HepG2 (cell line): ENCODE data around the gene CUL4A. TPM values are rescaled to one million over a fixed set of nuclear protein-coding genes. Genes with fewer than 3 reads are reported as not detected.

ENCODE experiments used
- BHLHE40 ChIP-seq: IDR thresholded peaks from 2 replicates; pipeline ENCODE4 v1.6.1; 2011; ENCODE audit warnings: low read length, improper control_type of control experiment
- ETS1 ChIP-seq: sonication (generic); formaldehyde crosslinking; IDR thresholded peaks from 2 replicates; pipeline ENCODE4 v1.4.0; 2020; ENCODE audit warnings: missing genetic modification reagents
- HINFP ChIP-seq: sonication (generic); formaldehyde crosslinking; IDR thresholded peaks from 2 replicates; pipeline ENCODE4 v1.4.0; 2020; ENCODE audit warnings: low read depth, mild to moderate bottlenecking, missing genetic modification reagents
- JUND ChIP-seq: sonication (generic); formaldehyde crosslinking; IDR thresholded peaks from 2 replicates; pipeline ENCODE4 v1.8.0; 2022; ENCODE audit warnings: mild to moderate bottlenecking, missing genetic modification reagents
- PRDM15 ChIP-seq: sonication (generic); formaldehyde crosslinking; IDR thresholded peaks from 2 replicates; pipeline ENCODE4 v1.4.0; 2020; ENCODE audit warnings: missing genetic modification reagents
- RERE ChIP-seq: IDR thresholded peaks from 2 replicates; pipeline ENCODE4 v1.6.1; 2016; ENCODE audit warnings: low read depth, missing genetic modification reagents, missing compliant biosample characterization
- SIX1 ChIP-seq: sonication (generic); formaldehyde crosslinking; IDR thresholded peaks from 2 replicates; pipeline ENCODE4 v1.4.0; 2020; ENCODE audit warnings: missing genetic modification reagents, borderline replicate concordance
- TFE3 ChIP-seq: IDR thresholded peaks from 2 replicates; pipeline ENCODE4 v1.6.1; 2016
- ZBTB1 ChIP-seq: sonication (generic); formaldehyde crosslinking; IDR thresholded peaks from 2 replicates; pipeline ENCODE4 v1.4.0; 2020; ENCODE audit warnings: missing genetic modification reagents, borderline replicate concordance
- ZC3H4 ChIP-seq: sonication (generic); formaldehyde crosslinking; IDR thresholded peaks from 2 replicates; pipeline ENCODE4 v1.4.0; 2020; ENCODE audit warnings: missing genetic modification reagents, borderline replicate concordance
- ZNF264 ChIP-seq: sonication (generic); formaldehyde crosslinking; IDR thresholded peaks from 2 replicates; pipeline ENCODE4 v1.4.0; 2020; ENCODE audit warnings: missing genetic modification reagents
- ZNF501 ChIP-seq: sonication (generic); formaldehyde crosslinking; IDR thresholded peaks from 2 replicates; pipeline ENCODE4 v1.5.1; 2020; ENCODE audit warnings: mild to moderate bottlenecking, moderate library complexity, missing genetic modification reagents
- ZNF549 ChIP-seq: sonication (generic); formaldehyde crosslinking; IDR thresholded peaks from 2 replicates; pipeline ENCODE4 v1.5.0; 2020; ENCODE audit warnings: missing genetic modification reagents
- ZNF660 ChIP-seq: sonication (generic); formaldehyde crosslinking; IDR thresholded peaks from 2 replicates; pipeline ENCODE4 v1.5.1; 2020; ENCODE audit warnings: mild to moderate bottlenecking, low read depth, missing genetic modification reagents, borderline replicate concordance
- polyA plus RNA-seq, 8 experiments: library from polyadenylated mRNA; depleted of rRNA in 3 of 8; stranded (reverse) in 7 of 8; unstranded in 1 of 8; fragments of >200 nt; fragmentation: Illumina TruSeq in 4 of 8; extraction: Trizol in 4 of 8; gene quantifications; 2 replicates each; pipeline versions ENCODE4 v1.2.1 to v1.2.3, GENCODE V29; 2011 to 2016; ENCODE audit warnings: low read depth in 4 of 8, missing spikeins in 1 of 8, mixed read lengths in 1 of 8; ENCODE audit not compliant: insufficient read depth in 1 of 8
- total RNA-seq, 5 experiments: library from RNA; depleted of rRNA; stranded (reverse); fragments of >200 nt; fragmentation: Illumina TruSeq; extraction: Trizol; gene quantifications; 2 replicates each; pipeline ENCODE4 v1.2.3, GENCODE V29; 2016; ENCODE audit warnings: low read depth in 1 of 5

The CUL4A gene
- total and polyA plus RNA-seq, 2 of the 13 experiments (the other 11 are each of a cell fraction or from before 2014, with no cell fraction given) = 51.2 to 75.3 TPM

- TF ChIP-seq SIX1 = peak; percentile 39; the same call in 1 of the 2 replicates
- no peak for TF ChIP-seq ZC3H4 (CRISPR knock-in tag)
- TF ChIP-seq TFE3 (CRISPR knock-in tag) = peak; percentile 44
- 0 out of 2 replicates have a peak, but pooled peaks have one; percentile 67 for TF ChIP-seq ZNF660
- TF ChIP-seq RERE (CRISPR knock-in tag) = no peak; the same call in 1 of the 2 replicates
- peak; percentile 49; the same call in 1 of the 2 replicates for TF ChIP-seq ZNF264
- peak; percentile 57; the same call in 1 of the 2 replicates for TF ChIP-seq BHLHE40
- no peak; the same call in 1 of the 2 replicates for TF ChIP-seq ZNF549 (CRISPR knock-in tag)
- peak; percentile 97 for TF ChIP-seq ZNF501 (CRISPR knock-in tag)
- peak; percentile 76; the same call in 1 of the 2 replicates for TF ChIP-seq ETS1 (CRISPR knock-in tag)
- TF ChIP-seq JUND = peak; percentile 85
- no peak; the same call in 1 of the 2 replicates for TF ChIP-seq PRDM15 (CRISPR knock-in tag)
- TF ChIP-seq HINFP (CRISPR knock-in tag) = no peak
- TF ChIP-seq ZBTB1 (CRISPR knock-in tag) = no peak
These were observed 735 bp upstream of the CUL4A start, which contains the start of gene PCID2 (continued) for GRCh38 chr13:113208421-113209335.
